Common myeloid progenitor, CD34-positive (primary cell): ENCODE data around the gene CD19.
"Not testable (repeated sequence)": the region's sequence is repeated elsewhere in the genome, so short reads cannot be mapped to it uniquely, and the experiment has no call there.

Experiments
- CTCF ChIA-PET: fragments of 350-600 bp; sonication (Branson Sonifier 250); formaldehyde crosslinking; loops from one replicate; lab custom pipeline; 2021; ENCODE audit warnings: antibody characterized with exemption; lab: Charles Lee
- POLR2A ChIA-PET: fragments of 350-600 bp; sonication (Branson Sonifier 250); formaldehyde crosslinking; loops from one replicate; lab custom pipeline; 2021; ENCODE audit warnings: antibody characterized with exemption; lab: Charles Lee
- DNase-seq, 3 donors: peaks; one replicate each; pipeline versions ENCODE4 v3.0.0 to v3.0.0-alpha.2; 2013
- H3K27ac ChIP-seq, 2 experiments: 1 replicate in 1 of 2; 2 replicates in 1 of 2; pipeline ENCODE4 v1.7.0; 2013; ENCODE audit warnings: inconsistent platforms in 2 of 2, low read length in 2 of 2, mild to moderate bottlenecking in 2 of 2, low read depth in 1 of 2, moderate library complexity in 1 of 2; ENCODE audit not compliant: severe bottlenecking in 2 of 2, insufficient read depth in 1 of 2, poor library complexity in 1 of 2
- H3K27me3 ChIP-seq, 5 experiments: replicated peaks in 2 of 5; 1 replicate in 3 of 5; 2 replicates in 2 of 5; pipeline versions ENCODE4 v1.6.1 to v1.7.0; 2013; ENCODE audit warnings: low read length in 4 of 5, mild to moderate bottlenecking in 2 of 5, moderate library complexity in 2 of 5, inconsistent platforms in 1 of 5; ENCODE audit not compliant: insufficient read depth in 5 of 5, control insufficient read depth in 4 of 5
- H3K36me3 ChIP-seq, 4 experiments: 1 replicate in 2 of 4; 2 replicates in 2 of 4; pipeline versions ENCODE4 v1.6.1 to v1.7.0; 2013; ENCODE audit warnings: low read length in 3 of 4, control low read depth in 1 of 4, mild to moderate bottlenecking in 1 of 4; ENCODE audit not compliant: control insufficient read depth in 4 of 4, insufficient read depth in 4 of 4
- H3K4me1 ChIP-seq, 4 experiments: 1 replicate in 3 of 4; 2 replicates in 1 of 4; pipeline versions ENCODE4 v1.6.1 to v1.7.1; 2013; ENCODE audit warnings: low read length in 3 of 4, mild to moderate bottlenecking in 3 of 4, control low read depth in 1 of 4, inconsistent platforms in 1 of 4, moderate library complexity in 1 of 4; ENCODE audit not compliant: control insufficient read depth in 4 of 4, insufficient read depth in 4 of 4; ENCODE audit errors: control extremely low read depth in 1 of 4
- H3K4me3 ChIP-seq, 7 experiments: 1 replicate in 4 of 7; 2 replicates in 3 of 7; pipeline versions ENCODE4 v1.5.1 to v1.7.0; 2013; ENCODE audit warnings: mild to moderate bottlenecking in 7 of 7, low read length in 6 of 7, moderate library complexity in 6 of 7, inconsistent platforms in 2 of 7, low read depth in 2 of 7, control low read depth in 1 of 7; ENCODE audit not compliant: insufficient read depth in 4 of 7, control insufficient read depth in 1 of 7; ENCODE audit errors: extremely low read depth in 1 of 7
- H3K9me3 ChIP-seq, 5 experiments: 1 replicate in 4 of 5; 2 replicates in 1 of 5; pipeline versions ENCODE4 v1.6.1 to v1.7.1; 2013; ENCODE audit warnings: low read length in 4 of 5, mild to moderate bottlenecking in 2 of 5, inconsistent platforms in 1 of 5, low read depth in 1 of 5, moderate library complexity in 1 of 5; ENCODE audit not compliant: control insufficient read depth in 4 of 5, insufficient read depth in 2 of 5; ENCODE audit errors: control extremely low read depth in 1 of 5
- WGBS: methylation state at CpG from one replicate; pipeline ENCODE4 v1.1.5; 2013; ENCODE audit not compliant: insufficient coverage; 5-methylcytosine and 5-hydroxymethylcytosine counted together

Gene CD19

DNA sequence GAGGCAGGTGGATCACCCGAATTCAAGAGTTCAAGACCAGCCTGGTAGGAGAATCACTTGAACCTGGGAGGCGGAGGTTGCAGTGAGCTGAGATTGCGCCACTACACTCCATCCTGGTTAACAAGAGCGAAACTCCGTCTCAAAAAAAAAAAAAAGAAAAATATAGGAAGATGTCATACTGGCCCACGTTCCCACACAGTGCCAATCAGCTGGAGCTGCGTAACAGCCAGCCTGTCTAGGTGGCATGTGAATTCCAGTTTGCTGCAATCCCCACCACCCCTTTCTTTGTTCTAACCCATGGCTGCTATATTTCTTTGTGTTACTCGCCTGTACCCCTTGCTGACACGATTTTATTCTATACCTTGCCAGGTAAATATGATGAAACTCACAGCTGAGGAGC lies 26.4 kb downstream of the CD19 start:
- Histone ChIP-seq H3K4me3 (no peak overlapping the region), H3K27ac (no peak overlapping the region), H3K4me1 (no peaks in the 10 kb centered on the region), H3K36me3 (peaks cover 14 to 88% (median 68%) of the 10 kb centered on the region in 4 experiments), H3K27me3 (no peaks in the 10 kb centered on the region), H3K9me3 (no peaks in the 10 kb centered on the region)
- ChIA-PET CTCF (interaction anchor here (1.0 to 1.7 kb wide), 2 partner anchors 11 to 13 kb away, joined by 3 read pairs; no protein-coding TSS in a partner anchor), POLR2A (no interaction called here)
- 99% methylated on average over 7 of the region's 9 CpGs for WGBS
- DNase-seq = no peak

DNA sequence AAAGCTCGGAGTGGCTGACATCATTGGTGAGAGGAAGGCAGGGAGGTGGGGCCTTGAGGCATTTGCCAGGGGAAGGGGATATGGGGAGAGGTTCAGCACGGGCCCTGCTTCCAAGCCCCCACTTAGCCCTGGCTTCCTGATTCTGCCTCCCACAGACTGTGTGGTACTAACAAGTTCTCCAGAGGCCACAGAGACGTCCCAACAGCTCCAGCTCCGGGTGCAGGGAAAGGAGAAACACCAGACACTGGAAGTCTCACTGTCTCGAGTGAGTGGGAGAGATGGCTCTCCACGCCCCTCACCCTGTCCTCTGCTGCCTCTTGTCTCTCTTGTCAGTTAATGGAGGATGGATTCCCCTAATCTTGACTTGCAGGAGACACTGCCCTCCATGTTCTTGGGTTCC lies 27.1 kb downstream of the CD19 start:
- Histone ChIP-seq H3K36me3 (peaks cover 11 to 88% (median 69%) of the 10 kb centered on the region in 4 experiments), H3K9me3 (no peaks in the 10 kb centered on the region), H3K4me1 (no peaks in the 10 kb centered on the region), H3K27me3 (no peaks in the 10 kb centered on the region), H3K4me3 (no peak overlapping the region), H3K27ac (no peak overlapping the region)
- no peak for DNase-seq
- 100% methylated on average over 3 of the region's 6 CpGs for WGBS
- ChIA-PET CTCF (interaction anchor here (1.0 to 1.7 kb wide), 2 partner anchors 10 to 14 kb away, joined by 3 read pairs; no protein-coding TSS in a partner anchor), POLR2A (no interaction called here)

DNA sequence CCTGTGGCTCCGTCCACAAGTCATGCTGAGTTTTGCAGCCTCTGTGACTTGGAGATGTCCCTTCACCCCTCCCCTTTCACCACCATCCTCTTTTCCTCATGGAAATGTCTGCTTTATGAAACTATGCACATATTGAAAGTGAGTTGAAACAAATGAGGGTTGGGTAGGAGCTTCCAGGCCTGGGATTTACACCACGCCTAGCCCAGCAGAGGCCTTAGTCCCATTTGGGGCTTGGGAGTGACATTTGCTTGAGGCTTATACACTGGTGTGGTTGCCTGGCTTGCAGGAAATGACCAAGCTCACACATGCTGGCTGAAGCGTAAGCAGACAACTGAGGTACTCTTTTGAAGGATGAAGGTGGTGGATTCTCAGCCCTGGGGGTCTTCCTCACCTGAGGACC lies 32.3 kb downstream of the CD19 start:
- ChIA-PET POLR2A (no interaction called here), CTCF (interaction anchor here (3.1 kb wide), 1 partner anchor 9 kb away, joined by 11 read pairs; the partner anchor contains the start of gene SPNS1)
- H3K4me3 ChIP-seq = no peak overlapping the region
- 94% methylated on average over 2 of the region's 3 CpGs for WGBS
- no peaks in the 10 kb centered on the region for H3K27me3 ChIP-seq
- H3K9me3 ChIP-seq = no peaks in the 10 kb centered on the region
- no peak overlapping the region for H3K27ac ChIP-seq
- no peaks in the 10 kb centered on the region for H3K4me1 ChIP-seq
- no peak for DNase-seq
- H3K36me3 ChIP-seq = peaks cover 7 to 57% (median 44%) of the 10 kb centered on the region in 4 experiments

DNA sequence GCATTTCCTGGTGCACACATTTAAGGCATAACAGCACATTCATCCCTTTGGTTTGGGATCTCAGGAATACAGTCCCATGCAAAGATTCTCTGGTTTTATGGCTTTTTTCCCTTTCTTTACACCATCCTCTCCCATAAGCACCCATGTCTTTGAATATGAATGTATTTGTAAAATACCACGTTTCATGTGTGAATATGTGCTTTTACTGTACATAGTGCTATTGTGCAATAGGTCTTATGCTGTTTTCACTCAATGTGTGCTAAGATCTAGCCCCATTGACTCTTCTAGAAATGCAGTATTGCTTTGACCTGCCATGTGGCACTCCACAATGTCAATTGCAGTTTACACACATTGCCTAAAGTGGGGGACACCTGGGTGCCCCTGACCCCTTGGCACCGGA lies 32.7 kb downstream of the CD19 start:
- CTCF ChIA-PET = no interaction called here
- H3K27ac ChIP-seq = no peak overlapping the region
- H3K4me1 ChIP-seq = no peaks in the 10 kb centered on the region
- no peaks in the 10 kb centered on the region for H3K27me3 ChIP-seq
- H3K9me3 ChIP-seq = no peaks in the 10 kb centered on the region
- POLR2A ChIA-PET = no interaction called here
- DNase-seq = no peak
- no peak overlapping the region for H3K4me3 ChIP-seq
- 100% methylated on average over 1 of the region's 2 CpGs for WGBS
- H3K36me3 ChIP-seq = peaks cover 7 to 53% (median 40%) of the 10 kb centered on the region in 4 experiments

GRCh38 chr16:28967156-28967555 lies 35.4 kb downstream of the CD19 start:
- no peaks in the 10 kb centered on the region for H3K4me1 ChIP-seq
- ChIA-PET CTCF (no interaction called here), POLR2A (interaction anchor here (0.6 kb wide), 1 partner anchor 17 kb away, joined by 4 read pairs; no protein-coding TSS in a partner anchor)
- no peak overlapping the region for H3K27ac ChIP-seq
- H3K36me3 ChIP-seq = peaks cover 2 to 32% (median 29%) of the 10 kb centered on the region in 4 experiments
- no peaks in the 10 kb centered on the region for H3K9me3 ChIP-seq
- 94% methylated on average over 4 of the region's 4 CpGs for WGBS
- DNase-seq = no peak
- no peaks in the 10 kb centered on the region for H3K27me3 ChIP-seq
- H3K4me3 ChIP-seq = no peak overlapping the region

DNA sequence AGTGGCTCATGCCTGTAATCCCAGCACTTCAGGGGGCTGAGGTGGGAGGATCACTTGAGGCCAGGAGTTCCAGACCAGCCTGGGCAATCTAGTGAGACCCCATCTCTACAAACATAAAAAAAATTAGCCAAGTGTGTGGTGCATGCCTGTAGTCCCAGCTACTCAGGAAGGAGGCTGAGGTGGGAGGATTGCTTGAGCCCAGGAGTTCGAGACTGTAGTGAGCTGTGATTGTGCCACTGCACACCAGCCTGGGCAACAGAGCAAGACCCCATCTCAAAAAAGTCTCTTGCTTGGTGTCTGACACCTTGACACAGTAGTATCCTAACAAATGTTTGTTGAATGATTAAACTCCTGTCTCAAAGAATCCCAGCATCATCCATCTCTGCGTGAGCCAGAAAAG lies 37.9 kb downstream of the CD19 start:
- POLR2A ChIA-PET, H3K36me3 ChIP-seq, DNase-seq, H3K4me3 ChIP-seq, H3K27me3 ChIP-seq, H3K27ac ChIP-seq, H3K4me1 ChIP-seq, H3K9me3 ChIP-seq: not testable (repeated sequence)
- 100% methylated on average over 2 of the region's 2 CpGs for WGBS
- CTCF ChIA-PET = interaction anchor here (1.5 kb wide), 1 partner anchor 11 kb away, joined by 3 read pairs; no protein-coding TSS in a partner anchor

- Histone ChIP-seq H3K4me3 (peak overlapping the region; percentile 82 to 99 (median 96)), H3K4me1 (peaks cover 0 to 15% (median 12%) of the 10 kb centered on the region in 4 experiments), H3K36me3 (peaks cover 2 to 17% (median 9%) of the 10 kb centered on the region in 4 experiments), H3K27me3 (no peaks in the 10 kb centered on the region), H3K9me3 (no peaks in the 10 kb centered on the region), H3K27ac (peak overlapping the region; percentile 72 to 83)
- WGBS = 0% methylated on average over 16 of the region's 17 CpGs
- peak in 2 of 3 donors; percentile 11 to 13 for DNase-seq
- ChIA-PET CTCF (interaction anchor here (0.6 to 2.3 kb wide), 8 partner anchors 9 to 40 kb away, joined by 3 to 11 read pairs (median 4); partner anchors contain the start of gene LAT), POLR2A (no interaction called here)
Measured at GRCh38 chr16:28974007-28974436, 42.3 kb downstream of the CD19 start.
